ENCODE results near the gene PITPNM3. TPM values are rescaled to one million over a fixed set of nuclear protein-coding genes. Genes with fewer than 3 reads are reported as not detected.

Gene PITPNM3
- total and polyA plus RNA-seq, 2 of the 8 experiments (the other 6 are each of a cell fraction or from before 2014, with no cell fraction given), result 1.7 to 3.1 TPM

- no peak overlapping the region for H3K27ac ChIP-seq (ENCODE audit: low read depth, low read length)
- no peak overlapping the region for H3K4ac ChIP-seq (replicated peaks; ENCODE audit: insufficient read length, low read depth, low read length)
- H4K5ac ChIP-seq (ENCODE audit: insufficient read length, low read depth, low read length), result no peak overlapping the region
- no peaks in the 10 kb centered on the region for H3K27me3 ChIP-seq (replicated peaks in 1 of 4; ENCODE audit: control insufficient read depth in 3 of 4, extremely low read depth in 1 of 4, insufficient read depth in 3 of 4, low read length in 3 of 4)
- no peaks in the 10 kb centered on the region; the same call in 1 of the 2 replicates for H3K23me2 ChIP-seq (ENCODE audit: low read depth, low read length)
- no peak overlapping the region for H4K91ac ChIP-seq (replicated peaks; ENCODE audit: insufficient read length, low read length)
- H2BK15ac ChIP-seq (ENCODE audit: low read length), result no peak overlapping the region
- FAIRE-seq (no peak), DNase-seq (ENCODE audit: low read depth in 1 of 2, low spot score in 2 of 2) (no peak)
- no peak overlapping the region for H2BK5ac ChIP-seq (ENCODE audit: low read depth, low read length)
- H3K79me1 ChIP-seq (ENCODE audit: low read depth, low read length), result no peaks in the 10 kb centered on the region
- no peak overlapping the region for H3K9ac ChIP-seq (replicated peaks in 1 of 4; ENCODE audit: extremely low read depth in 1 of 4, low read depth in 3 of 4, low read length in 3 of 4)
- H2BK12ac ChIP-seq (ENCODE audit: low read depth, low read length), result no peak overlapping the region
- H2BK120ac ChIP-seq (replicated peaks; ENCODE audit: low read depth, low read length), result no peak overlapping the region
- H3K4me2 ChIP-seq (ENCODE audit: insufficient read depth in 1 of 2, low read depth in 2 of 2, low read length in 2 of 2), result no peak overlapping the region
- ChIA-PET POLR2A (ENCODE audit: partially characterized antibody) (no interaction called here), CTCF (ENCODE audit: partially characterized antibody) (no interaction called here)
- peaks cover 12 to 43% (median 37%) of the 10 kb centered on the region in 4 experiments; a peak in 7 of 8 replicates for H3K36me3 ChIP-seq (ENCODE audit: control insufficient read depth in 2 of 4, insufficient read depth in 4 of 4, low read length in 3 of 4)
- H3K18ac ChIP-seq (ENCODE audit: extremely low read depth, low read length), result no peak overlapping the region
- H4K20me1 ChIP-seq (replicated peaks in 1 of 2; ENCODE audit: control insufficient read depth in 1 of 2, insufficient read depth in 2 of 2, low read length in 2 of 2), result peaks cover 0 to 2% of the 10 kb centered on the region in 2 experiments
- no peak overlapping the region for H2AFZ ChIP-seq (ENCODE audit: low read length)
- no peaks in the 10 kb centered on the region for H3K9me3 ChIP-seq (ENCODE audit: insufficient read depth in 2 of 2, low read depth in 1 of 2, low read length in 1 of 2)
- no peak overlapping the region for H3K4me3 ChIP-seq (ENCODE audit: extremely low read depth in 1 of 4, insufficient read depth in 2 of 4, low read depth in 3 of 4, low read length in 4 of 4)
- H2BK20ac ChIP-seq (ENCODE audit: low read length), result no peak overlapping the region
- no peak overlapping the region for H3K23ac ChIP-seq (ENCODE audit: insufficient read length)
- no peak overlapping the region for H3K14ac ChIP-seq (ENCODE audit: insufficient read length)
- no peaks in the 10 kb centered on the region for H3K79me2 ChIP-seq (ENCODE audit: control insufficient read depth in 1 of 2, insufficient read depth in 2 of 2, low read length in 2 of 2)
- no peak overlapping the region for H3K56ac ChIP-seq (replicated peaks; ENCODE audit: insufficient read length, low read depth, low read length)
- no peak overlapping the region for H2AK5ac ChIP-seq (ENCODE audit: low read depth, low read length)
- no peaks in the 10 kb centered on the region for H3K4me1 ChIP-seq (replicated peaks in 1 of 4; ENCODE audit: control insufficient read depth in 3 of 4, insufficient read depth in 4 of 4, low read length in 3 of 4)
- 84% methylated on average over 3 of the region's 3 CpGs; no CpG with 5 or more reads in 1 of the 2 experiments for WGBS, 2 experiments (ENCODE audit: extremely low coverage in 1 of 2, insufficient coverage in 1 of 2, insufficient read length in 1 of 2, insufficient replicate concordance in 2 of 2, low coverage in 1 of 2, low lambda C conversion rate in 2 of 2, missing lambda C conversion rate in 1 of 2)
- no peak overlapping the region for H4K8ac ChIP-seq (ENCODE audit: extremely low read depth, insufficient read depth, low read length)
- no peak for TF ChIP-seq HDAC2 (IDR thresholded peaks at IDR 0.05; ENCODE audit: borderline replicate concordance in 1 of 2, low read depth in 2 of 2, low read length in 2 of 2)
- TF ChIP-seq CBX5 (IDR thresholded peaks at IDR 0.05; ENCODE audit: low read depth, low read length), result no peak
- no peak for TF ChIP-seq BACH1 (IDR thresholded peaks at IDR 0.05; ENCODE audit: low read length)
- TF ChIP-seq CREB1 (IDR thresholded peaks at IDR 0.05), result no peak
- TF ChIP-seq, protein P1, sequence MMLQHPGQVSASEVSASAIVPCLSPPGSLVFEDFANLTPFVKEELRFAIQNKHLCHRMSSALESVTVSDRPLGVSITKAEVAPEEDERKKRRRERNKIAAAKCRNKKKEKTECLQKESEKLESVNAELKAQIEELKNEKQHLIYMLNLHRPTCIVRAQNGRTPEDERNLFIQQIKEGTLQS (IDR thresholded peaks at IDR 0.05; ENCODE audit: insufficient read depth, low read depth, low read length), result no peak
- TF ChIP-seq USF2 (IDR thresholded peaks at IDR 0.05; ENCODE audit: low read length), result no peak
- TF ChIP-seq JUN (IDR thresholded peaks at IDR 0.05; ENCODE audit: low read depth, low read length), result no peak
- TF ChIP-seq SAP30 (IDR thresholded peaks at IDR 0.05; ENCODE audit: insufficient read depth, insufficient replicate concordance, low read length), result no peak
- TF ChIP-seq MAFK (IDR thresholded peaks at IDR 0.05; ENCODE audit: low read depth, low read length), result no peak
- no peak for TF ChIP-seq PHF8 (conservative IDR thresholded peaks at IDR 0.05; ENCODE audit: low read depth, low read length)
- TF ChIP-seq SP2 (IDR thresholded peaks at IDR 0.05; ENCODE audit: low read length), result no peak
- TF ChIP-seq FOSL1 (IDR thresholded peaks at IDR 0.05; ENCODE audit: insufficient read depth, low read depth, low read length), result no peak
Measured at GRCh38 chr17:6603744-6604325, 47.5 kb upstream of the PITPNM3 start.
